8988T (cell line): ENCODE measurements around the gene WNK4.

ENCODE experiments used
- DNase-seq: peaks from one replicate; pipeline ENCODE4 v3.0.0; 2011

WNK4 gene

GRCh38 chr17:42773290-42774035 is 6.9 kb upstream of the WNK4 start, which contains the start of gene VPS25:
Gene VPS25, plus strand, starts transcription at chr17:42773449. Its CDS starts 27 bp downstream, at chr17:42773476.
- DNase-seq = peak; percentile 65

GRCh38 chr17:42774066-42774745 is 6.2 kb upstream of the WNK4 start:
- no peak for DNase-seq

- no peak for DNase-seq
Observed at GRCh38 chr17:42775534-42776098, 4.8 kb upstream of the WNK4 start.

GRCh38 chr17:42778570-42778969 is 1.8 kb upstream of the WNK4 start:
- no peak for DNase-seq

- DNase-seq = no peak
Observed at GRCh38 chr17:42779304-42779935, 990 bp upstream of the WNK4 start.

GRCh38 chr17:42780851-42781638 is 635 bp downstream of the WNK4 start:
- no peak for DNase-seq

- DNase-seq = no peak
Observed at GRCh38 chr17:42781639-42782165, 1.3 kb downstream of the WNK4 start.

- no peak for DNase-seq
Observed at GRCh38 chr17:42782166-42783061, 2.0 kb downstream of the WNK4 start.

GRCh38 chr17:42783062-42783790 is 2.8 kb downstream of the WNK4 start:
- peak; percentile 66 for DNase-seq

GRCh38 chr17:42783791-42784138 is 3.4 kb downstream of the WNK4 start:
- DNase-seq = no peak

- no peak for DNase-seq
Observed at GRCh38 chr17:42784409-42784808, 4.0 kb downstream of the WNK4 start.

GRCh38 chr17:42784811-42785592 is 4.6 kb downstream of the WNK4 start:
- no peak for DNase-seq

GRCh38 chr17:42787266-42787665 is 6.9 kb downstream of the WNK4 start:
- no peak for DNase-seq

- no peak for DNase-seq
Observed at GRCh38 chr17:42791948-42792347, 11.5 kb downstream of the WNK4 start.

- DNase-seq = no peak
Observed at GRCh38 chr17:42792545-42792944, 12.1 kb downstream of the WNK4 start.

GRCh38 chr17:42795061-42795460 is 14.7 kb downstream of the WNK4 start:
- no peak for DNase-seq

GRCh38 chr17:42795465-42795864 is 15.1 kb downstream of the WNK4 start:
- no peak for DNase-seq

- DNase-seq = no peak
Observed at GRCh38 chr17:42796066-42796758, 15.8 kb downstream of the WNK4 start.
